T-helper 1 cell treated with Interleukin-12 subunit alpha and Interleukin-12 subunit beta and Interleukin-4 antibody, amounts not matched to agents 30 ng/mL and 1 ng/mL, for 36 hours (primary cell): Measurements from ENCODE around the gene KCTD4. TPM values are rescaled to one million over a fixed set of nuclear protein-coding genes. Genes with fewer than 3 reads are reported as not detected.

ENCODE experiments used
- intact Hi-C: fragments of 100-400 bp; cut with micrococcal nuclease; formaldehyde crosslinking; loops from one replicate; pipeline ENCODE4 v1.15.1; 2024
- total RNA-seq: library from RNA; stranded (reverse); gene quantifications from 2 replicates; pipeline ENCODE4 v1.2.3, GENCODE V29; 2022

Gene KCTD4
- total RNA-seq, 1 donor from 2014 or later: not detected

DNA sequence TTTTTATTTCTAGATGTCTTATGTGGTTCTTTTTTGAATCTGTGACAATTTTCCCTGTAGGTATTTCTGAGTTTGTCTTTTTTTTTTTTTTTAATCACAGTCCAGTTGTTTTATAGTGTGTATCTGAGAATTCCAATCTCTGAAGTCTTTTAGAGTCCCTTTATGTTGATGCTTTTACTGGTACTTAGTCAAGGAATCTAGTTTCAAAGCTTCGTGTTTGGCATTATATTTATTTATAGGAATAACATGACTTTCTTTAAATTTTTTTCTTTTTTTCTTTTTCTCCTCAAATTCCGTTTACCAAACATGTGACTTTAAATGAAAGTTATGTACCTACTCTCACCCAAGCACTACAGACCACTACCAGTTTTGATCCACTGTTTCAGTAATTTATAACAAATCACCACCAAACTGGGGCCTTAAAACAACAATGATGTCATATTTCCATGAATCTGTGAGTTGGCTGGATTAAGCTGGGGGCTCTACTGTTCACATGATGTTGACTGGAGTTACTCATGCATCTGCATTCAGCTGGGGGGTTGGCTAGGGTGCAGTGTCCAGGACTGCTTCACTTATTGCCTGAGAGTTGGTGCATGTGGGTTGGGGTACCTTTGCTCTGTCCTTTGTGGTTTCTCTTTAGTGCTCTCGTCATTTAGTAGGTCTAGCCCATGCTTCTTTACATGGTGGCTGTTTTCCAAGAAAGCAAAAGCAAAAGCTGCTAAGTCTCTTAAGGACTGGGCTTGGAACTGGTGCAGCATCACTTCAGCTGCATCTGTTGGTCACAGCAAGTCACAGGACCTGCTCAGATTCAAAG is 22.3 kb downstream of the KCTD4 start:
- intact Hi-C loops: no loop called here

GRCh38 chr13:45174478-45174877 is 26.4 kb downstream of the KCTD4 start:
- intact Hi-C loops: no loop called here

- intact Hi-C loops: no loop called here
Measured at GRCh38 chr13:45168555-45168930, 32.3 kb downstream of the KCTD4 start.

- intact Hi-C loops: no loop called here
Measured at GRCh38 chr13:45167611-45168554, 33.0 kb downstream of the KCTD4 start.

DNA sequence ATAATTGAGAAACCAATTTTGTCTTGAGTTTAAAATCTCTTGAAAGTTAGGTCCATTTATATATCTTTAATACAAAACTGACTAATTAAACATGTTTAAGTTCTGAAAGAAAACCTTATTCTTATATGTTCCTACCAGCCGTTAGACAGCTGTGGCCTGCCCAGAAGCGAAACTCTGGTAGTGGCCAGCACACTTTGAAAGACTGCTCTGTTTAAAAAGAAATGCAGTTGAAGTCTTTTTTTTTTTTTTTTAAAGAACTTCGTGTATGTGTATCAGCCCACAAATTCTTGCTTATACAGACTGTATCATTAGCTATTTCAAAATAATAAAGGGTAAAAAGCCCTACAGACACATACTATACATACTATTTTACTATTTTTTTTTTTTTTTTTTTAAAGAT is 34.0 kb downstream of the KCTD4 start:
- intact Hi-C loops: no loop called here

DNA sequence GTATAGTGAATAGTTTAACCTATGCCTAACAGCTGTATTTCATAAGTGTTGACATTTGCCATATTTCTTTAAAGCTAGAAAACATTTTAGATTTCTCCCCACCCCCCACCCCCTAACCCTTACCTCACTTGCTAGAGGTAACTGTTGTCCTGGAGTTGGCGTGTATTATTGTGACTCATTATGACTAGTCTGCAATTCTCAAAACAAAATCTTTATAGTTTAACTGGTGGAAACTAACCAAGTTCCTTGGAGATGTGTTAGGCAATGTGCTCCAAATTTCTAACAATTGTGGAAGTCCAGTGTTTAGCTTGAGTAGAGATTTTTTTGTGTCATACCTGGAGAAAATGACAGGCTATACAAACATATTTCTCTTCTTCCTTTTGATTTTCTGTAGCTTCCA is 38.0 kb downstream of the KCTD4 start:
- intact Hi-C loops: no loop called here

GRCh38 chr13:45162194-45162593 is 38.7 kb downstream of the KCTD4 start:
- intact Hi-C loops: no loop called here

GRCh38 chr13:45156565-45157361 is 44.1 kb downstream of the KCTD4 start:
- intact Hi-C loops: no loop called here

- intact Hi-C loops: no loop called here
Measured at GRCh38 chr13:45149964-45150363, 50.9 kb downstream of the KCTD4 start.

- intact Hi-C loops: no loop called here
Measured at GRCh38 chr13:45143346-45143751, 57.5 kb downstream of the KCTD4 start.

Other genes starting within 250 kb of the KCTD4 start
- gene NUFIP1, start 211.6 kb downstream of the KCTD4 start, total RNA-seq: 6.4 and 6.5 TPM in 2 replicates
- gene GPALPP1, start 211.5 kb downstream of the KCTD4 start, total RNA-seq: 24.3 and 28.8 TPM in 2 replicates
- gene GTF2F2, start 80.5 kb downstream of the KCTD4 start, total RNA-seq: 16.9 and 21.1 TPM in 2 replicates
- gene TPT1, start 140.1 kb upstream of the KCTD4 start, total RNA-seq: 4,192 and 4,203 TPM in 2 replicates
- 22.6 and 26.7 TPM in 2 replicates for gene SLC25A30, start 217.3 kb upstream of the KCTD4 start, total RNA-seq